WERI-Rb-1 (cell line): Measurements from ENCODE around the gene ABCC8.

ENCODE experiments used
- DNase-seq: peaks from one replicate; pipeline ENCODE4 v3.0.0-alpha.2; 2020
- H3K27ac ChIP-seq: fragments of 250-450 bp; sonication (Bioruptor Pico); 2 replicates; pipeline ENCODE4 v1.5.1; 2020; ENCODE audit warnings: mild to moderate bottlenecking, moderate library complexity
- H3K27me3 ChIP-seq: fragments of 250-450 bp; sonication (Bioruptor Pico); 2 replicates; pipeline ENCODE4 v1.5.1; 2021; ENCODE audit warnings: mild to moderate bottlenecking, low read depth, moderate library complexity; ENCODE audit not compliant: insufficient read depth, severe bottlenecking
- H3K36me3 ChIP-seq: fragments of 250-450 bp; sonication (Bioruptor Pico); 2 replicates; pipeline ENCODE4 v1.5.1; 2020; ENCODE audit warnings: mild to moderate bottlenecking, moderate library complexity
- H3K4me3 ChIP-seq: 2 replicates; pipeline ENCODE4 v1.5.1; 2011; ENCODE audit warnings: low read depth, mild to moderate bottlenecking, control low read depth, low read length
- H3K9me3 ChIP-seq: fragments of 250-450 bp; sonication (Bioruptor Pico); 2 replicates; pipeline ENCODE4 v1.5.1; 2021; ENCODE audit warnings: mild to moderate bottlenecking, moderate library complexity; ENCODE audit not compliant: severe bottlenecking
- TF ChIP-seq, protein P1 (sequence below): IDR thresholded peaks from 2 replicates; pipeline ENCODE4 v1.5.1; 2011; ENCODE audit warnings: low read depth, mild to moderate bottlenecking, control low read depth, inconsistent platforms, low read length

Gene ABCC8

DNA sequence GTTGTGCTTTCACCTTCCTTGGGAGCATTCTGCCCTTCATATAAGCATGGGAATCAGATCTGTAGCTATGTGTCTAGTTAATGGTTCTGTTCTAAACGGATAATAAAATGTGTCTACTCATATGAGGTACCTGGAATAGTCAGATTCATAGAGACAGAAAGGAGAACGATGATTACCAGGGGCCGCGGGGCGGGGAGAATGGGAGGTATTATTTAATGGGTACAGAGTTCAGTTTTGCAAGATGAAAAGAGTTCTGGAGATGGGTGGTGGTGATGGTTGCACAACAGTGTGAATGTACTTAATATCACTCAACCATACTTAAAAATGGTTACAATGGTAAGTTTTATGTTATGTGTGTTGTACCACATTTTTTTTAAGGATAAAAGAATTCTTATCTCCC is 10.0 kb upstream of the ABCC8 start:
- Histone ChIP-seq H3K4me3 (no peak overlapping the region), H3K36me3 (no peaks in the 10 kb centered on the region), H3K27me3 (no peaks in the 10 kb centered on the region), H3K27ac (no peak overlapping the region), H3K9me3 (peaks cover 5% of the 10 kb centered on the region)
- DNase-seq = no peak
- TF ChIP-seq, protein P1, sequence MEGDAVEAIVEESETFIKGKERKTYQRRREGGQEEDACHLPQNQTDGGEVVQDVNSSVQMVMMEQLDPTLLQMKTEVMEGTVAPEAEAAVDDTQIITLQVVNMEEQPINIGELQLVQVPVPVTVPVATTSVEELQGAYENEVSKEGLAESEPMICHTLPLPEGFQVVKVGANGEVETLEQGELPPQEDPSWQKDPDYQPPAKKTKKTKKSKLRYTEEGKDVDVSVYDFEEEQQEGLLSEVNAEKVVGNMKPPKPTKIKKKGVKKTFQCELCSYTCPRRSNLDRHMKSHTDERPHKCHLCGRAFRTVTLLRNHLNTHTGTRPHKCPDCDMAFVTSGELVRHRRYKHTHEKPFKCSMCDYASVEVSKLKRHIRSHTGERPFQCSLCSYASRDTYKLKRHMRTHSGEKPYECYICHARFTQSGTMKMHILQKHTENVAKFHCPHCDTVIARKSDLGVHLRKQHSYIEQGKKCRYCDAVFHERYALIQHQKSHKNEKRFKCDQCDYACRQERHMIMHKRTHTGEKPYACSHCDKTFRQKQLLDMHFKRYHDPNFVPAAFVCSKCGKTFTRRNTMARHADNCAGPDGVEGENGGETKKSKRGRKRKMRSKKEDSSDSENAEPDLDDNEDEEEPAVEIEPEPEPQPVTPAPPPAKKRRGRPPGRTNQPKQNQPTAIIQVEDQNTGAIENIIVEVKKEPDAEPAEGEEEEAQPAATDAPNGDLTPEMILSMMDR = no peak

DNA sequence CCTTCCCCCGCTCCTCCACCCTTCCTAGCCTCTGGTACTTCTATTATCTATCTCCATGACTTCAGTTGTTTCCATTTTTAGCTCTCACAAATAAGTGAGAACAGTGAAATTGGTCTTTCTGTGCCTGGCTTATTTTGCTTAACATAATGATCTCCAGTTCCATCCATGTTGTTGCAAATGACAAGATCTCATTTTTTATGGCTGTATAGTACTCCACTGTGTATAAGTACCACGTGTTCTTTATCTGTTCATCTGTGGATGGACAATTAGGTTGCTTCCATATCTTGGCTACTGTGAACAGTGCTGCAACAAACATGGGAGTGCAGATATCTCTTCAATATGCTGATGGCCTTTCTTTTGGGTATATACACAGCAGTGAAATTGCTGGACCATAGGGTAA is 6.9 kb upstream of the ABCC8 start:
- Histone ChIP-seq H3K36me3 (no peaks in the 10 kb centered on the region), H3K4me3 (no peak overlapping the region), H3K27me3 (no peaks in the 10 kb centered on the region), H3K9me3 (peaks cover 5% of the 10 kb centered on the region), H3K27ac (no peak overlapping the region)
- no peak for DNase-seq
- TF ChIP-seq, protein P1 = no peak

DNA sequence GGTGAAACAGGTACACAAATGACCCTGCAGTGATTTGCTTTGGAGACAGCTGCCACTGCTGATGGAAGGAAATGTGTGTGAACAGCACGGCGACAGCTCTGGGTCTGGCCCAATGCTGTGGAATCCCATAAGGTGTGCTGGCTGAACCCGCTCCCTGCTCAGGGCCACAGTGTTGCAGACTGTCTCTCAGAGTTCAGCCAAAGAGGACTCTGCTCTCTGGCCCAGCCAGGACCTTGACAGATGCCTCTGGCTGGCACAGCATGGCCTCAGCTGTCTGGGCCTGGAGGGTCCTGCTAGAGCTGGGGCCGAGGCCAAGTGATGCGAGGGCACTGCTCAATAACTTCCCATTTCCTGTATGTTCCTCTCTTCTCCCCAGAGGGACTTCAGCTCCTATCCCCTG is 5.3 kb upstream of the ABCC8 start:
- Histone ChIP-seq H3K27me3 (no peaks in the 10 kb centered on the region), H3K36me3 (no peaks in the 10 kb centered on the region), H3K9me3 (peaks cover 5% of the 10 kb centered on the region), H3K27ac (no peak overlapping the region), H3K4me3 (no peak overlapping the region)
- TF ChIP-seq, protein P1 = no peak
- DNase-seq = no peak

DNA sequence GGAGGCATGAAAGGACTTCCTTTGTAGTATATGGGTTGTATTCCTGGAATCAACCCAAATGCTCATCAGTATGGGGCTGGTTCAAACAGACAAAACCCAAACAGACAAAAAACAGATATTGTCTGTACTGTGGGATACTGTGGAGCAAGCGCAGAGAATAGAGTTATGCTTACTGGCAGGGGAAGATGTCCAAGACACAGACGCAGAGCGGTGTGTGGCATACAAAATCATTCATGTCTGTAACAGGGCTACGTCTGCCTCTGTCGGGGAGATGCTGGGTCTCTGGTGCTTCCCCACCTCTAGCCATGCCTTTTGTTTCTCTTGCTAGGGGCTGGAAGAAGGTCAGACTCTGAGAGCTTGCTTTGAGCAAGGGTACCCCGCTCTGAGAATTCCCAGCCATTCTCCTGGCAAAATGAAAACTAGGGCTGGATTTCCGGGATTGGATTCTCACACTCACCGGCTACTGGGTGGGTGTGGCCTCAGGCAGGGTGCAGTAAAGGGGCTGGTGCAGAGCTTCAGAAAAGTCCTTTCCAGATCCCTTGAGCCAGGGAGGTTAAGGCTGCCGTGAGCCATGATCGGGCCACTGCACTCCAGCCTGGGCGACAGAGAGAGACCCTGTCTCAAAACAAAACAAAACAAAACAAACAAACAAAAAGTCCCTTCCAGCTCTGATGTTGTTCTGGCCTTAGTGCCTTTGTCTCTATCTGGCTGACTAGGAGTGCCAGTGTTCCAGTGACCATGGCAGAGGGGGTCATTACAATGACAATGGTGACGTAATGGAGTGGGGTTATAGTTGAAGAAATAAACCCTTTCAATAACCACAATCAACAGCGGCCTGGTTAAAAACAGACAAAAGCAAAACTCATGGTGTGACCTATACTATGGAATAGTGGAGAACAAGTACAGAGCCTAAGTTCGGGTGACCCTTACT is 2.9 kb upstream of the ABCC8 start:
- peak; percentile 82 for DNase-seq
- Histone ChIP-seq H3K27ac (no peak overlapping the region), H3K36me3 (peaks cover 3% of the 10 kb centered on the region), H3K9me3 (peaks cover 5% of the 10 kb centered on the region), H3K4me3 (no peak overlapping the region), H3K27me3 (no peaks in the 10 kb centered on the region)
- TF ChIP-seq, protein P1 = no peak

DNA sequence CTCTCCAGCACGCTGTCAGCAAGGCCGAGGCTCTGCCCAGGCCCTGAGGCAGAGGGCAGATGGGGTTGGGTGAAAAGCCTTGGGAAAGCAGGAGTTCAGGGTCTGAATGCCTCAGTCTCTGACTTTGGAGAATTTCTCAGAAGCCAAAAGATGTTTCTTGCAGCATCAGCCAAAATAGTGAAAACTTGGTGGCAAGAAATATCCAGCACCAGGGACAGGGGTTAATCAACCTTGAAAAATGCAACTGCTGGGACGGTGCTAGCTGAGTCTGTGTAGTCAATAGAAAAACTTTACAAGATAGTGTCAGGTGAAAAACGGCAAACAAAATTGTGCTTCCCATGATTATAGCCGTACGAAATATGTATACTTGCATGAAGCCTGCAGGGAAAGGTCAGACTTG is 1.4 kb upstream of the ABCC8 start:
- Histone ChIP-seq H3K9me3 (no peaks in the 10 kb centered on the region), H3K4me3 (no peak overlapping the region), H3K27me3 (no peaks in the 10 kb centered on the region), H3K27ac (no peak overlapping the region), H3K36me3 (peaks cover 9% of the 10 kb centered on the region)
- no peak for DNase-seq
- TF ChIP-seq, protein P1 = no peak
